ENCODE data around the gene SLC35D3. TPM values are rescaled to one million over a fixed set of nuclear protein-coding genes. Genes with fewer than 3 reads are reported as not detected.
A peak's percentile ranks its signal among the peaks of the same experiment; 100 is the strongest.

The SLC35D3 gene
- total and polyA plus RNA-seq, 10 of the 15 experiments (the other 5 are each of a cell fraction or from before 2014, with no cell fraction given), result not detected

GRCh38 chr6:136927292-136927691 lies 5.2 kb downstream of the SLC35D3 start:
- intact Hi-C loops (cut with micrococcal nuclease; ENCODE audit: unreplicated experiment), result loop anchor here (1.0 to 10.0 kb wide), 2 partner anchors 283 to 342 kb away; no protein-coding TSS in a partner anchor
- ChIA-PET POLR2A (no interaction called here), SMC1A (ENCODE audit: uncharacterized antibody, unreplicated experiment) (interaction anchor here (0.6 to 1.8 kb wide), 3 partner anchors 10 to 359 kb away, joined by 3 to 7 read pairs (median 3); no protein-coding TSS in a partner anchor), CTCF (interaction anchor here (0.7 to 2.8 kb wide), 5 partner anchors 48 to 326 kb away, joined by 3 to 12 read pairs (median 4); no protein-coding TSS in a partner anchor), RAD21 (ENCODE audit: unreplicated experiment) (no interaction called here)
- no peak overlapping the region for H3K4me3 ChIP-seq
- in situ Hi-C loops (cut with MboI), result no loop called here
- no peak overlapping the region for H3K27ac ChIP-seq (ENCODE audit: control insufficient read depth, insufficient read depth)
- H3K9me3 ChIP-seq (replicated peaks; ENCODE audit: control insufficient read depth, insufficient read depth, low read length), result no peaks in the 10 kb centered on the region
- no peaks in the 10 kb centered on the region for H3K4me1 ChIP-seq (ENCODE audit: control insufficient read depth, insufficient read depth, low read length)
- peaks cover 13% of the 10 kb centered on the region in 2 experiments for H3K27me3 ChIP-seq (replicated peaks in 1 of 2; ENCODE audit: control insufficient read depth in 2 of 2, insufficient read depth in 2 of 2, low read length in 1 of 2)
- no peaks in the 10 kb centered on the region for H3K36me3 ChIP-seq (ENCODE audit: control insufficient read depth in 2 of 2, insufficient read depth in 2 of 2, low read length in 1 of 2)
- FAIRE-seq, result peak; percentile 81
- no peak overlapping the region for H3K9ac ChIP-seq (ENCODE audit: control insufficient read depth, insufficient read depth, low read length)
- WGBS (ENCODE audit: insufficient coverage, insufficient replicate concordance, low lambda C conversion rate, missing lambda C conversion rate), result 42% methylated on average over 3 of the region's 3 CpGs
- 0 out of 2 replicates have a peak, but pooled peaks have one; percentile 27 for TF ChIP-seq YY1 (IDR thresholded peaks at IDR 0.05; ENCODE audit: low read depth, low read length)
- no peak for TF ChIP-seq ESRRA (IDR thresholded peaks at IDR 0.05; ENCODE audit: low read length)
- TF ChIP-seq TAF1 (IDR thresholded peaks at IDR 0.05; ENCODE audit: borderline replicate concordance, low read depth, low read length), result no peak
- TF ChIP-seq SRF (IDR thresholded peaks at IDR 0.05; ENCODE audit: low read depth in 2 of 2, low read length in 2 of 2), result no peak
- TF ChIP-seq HDAC2 (IDR thresholded peaks at IDR 0.05), result no peak
- no peak for TF ChIP-seq TCF3 (IDR thresholded peaks at IDR 0.05; ENCODE audit: borderline replicate concordance, insufficient read depth, low read depth, low read length)
- TF ChIP-seq SMC3 (IDR thresholded peaks at IDR 0.05; ENCODE audit: borderline replicate concordance, low read length), result peak; percentile 49
- TF ChIP-seq SIN3A (IDR thresholded peaks at IDR 0.05; ENCODE audit: low read depth, low read length), result no peak
- TF ChIP-seq NFYA (IDR thresholded peaks at IDR 0.05; ENCODE audit: borderline replicate concordance, low read depth, low read length), result no peak
- TF ChIP-seq RAD21 (IDR thresholded peaks at IDR 0.05; ENCODE audit: insufficient read depth, low read depth, low read length), result peak; percentile 66
- TF ChIP-seq CTCF (IDR thresholded peaks at IDR 0.05 in 2 of 3, conservative IDR thresholded peaks at IDR 0.05 in 1 of 3; ENCODE audit: control insufficient read depth in 2 of 3, extremely low read depth in 1 of 3, insufficient read depth in 1 of 3, low read depth in 3 of 3, low read length in 3 of 3), result peak; percentile 50 to 74 (median 55)
- no TSS peak for BruUV-seq (replicated peaks)
- no peaks in the 10 kb centered on the region for H3K79me2 ChIP-seq (ENCODE audit: control insufficient read depth, insufficient read depth, low read length)
- H3K4me2 ChIP-seq (ENCODE audit: control insufficient read depth, insufficient read depth), result no peak overlapping the region
- ATAC-seq, result peak; percentile 87
- H4K20me1 ChIP-seq (ENCODE audit: control insufficient read depth, insufficient read depth), result no peaks in the 10 kb centered on the region
- no peak for DNase-seq (ENCODE audit: low read depth, low spot score)
- no peak overlapping the region for H2AFZ ChIP-seq (ENCODE audit: control insufficient read depth, low read depth, low read length)

Data from GM12878 (cell line).